ENCODE data around the gene UBE2G1. TPM values are rescaled to one million over a fixed set of nuclear protein-coding genes. Genes with fewer than 3 reads are reported as not detected.

Gene UBE2G1
- total and polyA plus RNA-seq, 10 of the 15 experiments (the other 5 are each of a cell fraction or from before 2014, with no cell fraction given) = 24.4 to 139 (median 77.4) TPM

DNA sequence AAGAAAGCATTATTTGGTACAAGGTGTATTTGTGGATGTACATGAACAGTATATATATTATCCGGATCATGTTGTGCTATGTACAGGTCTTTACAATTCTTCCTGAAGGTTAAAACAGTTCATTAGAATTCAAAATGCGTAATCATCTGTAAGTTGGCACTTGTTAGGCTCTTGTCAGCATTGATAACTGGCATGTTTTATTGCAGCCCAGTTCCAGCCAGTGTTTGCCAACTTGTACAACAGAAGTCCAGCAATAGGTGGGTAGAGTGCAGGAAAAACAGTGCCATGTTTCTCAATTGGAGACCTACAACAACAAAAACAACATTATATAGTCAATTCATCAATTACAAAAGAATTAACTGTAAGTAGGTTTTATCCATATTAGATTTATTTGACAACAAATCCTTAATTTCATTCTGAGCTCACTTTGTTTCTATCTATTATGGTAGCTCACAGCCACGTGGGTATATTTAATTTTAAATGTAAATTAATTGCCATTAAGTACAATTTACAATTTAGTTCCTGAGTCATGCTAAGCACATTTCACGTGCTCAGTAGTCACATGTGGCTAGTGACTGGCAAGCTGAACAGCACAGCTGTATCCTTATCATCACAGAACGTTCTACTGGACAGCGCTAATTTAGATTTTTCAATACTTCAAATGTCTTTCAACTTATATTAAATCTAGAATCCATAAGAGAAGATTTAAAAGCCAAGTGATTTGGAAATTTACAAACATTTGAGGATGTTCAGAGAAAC, 94.1 kb downstream of the UBE2G1 start:
- ChIA-PET POLR2A (no interaction called here), RAD21 (ENCODE audit: unreplicated experiment) (interaction anchor here (0.6 kb wide), 1 partner anchor 20 kb away, joined by 3 read pairs; no protein-coding TSS in a partner anchor), SMC1A (ENCODE audit: uncharacterized antibody, unreplicated experiment) (interaction anchor here (1.6 to 1.8 kb wide), 2 partner anchors 9 to 57 kb away, joined by 4 read pairs; partner anchors contain the start of gene ANKFY1), CTCF (interaction anchor here (0.9 to 1.4 kb wide), 4 partner anchors 12 to 25 kb away, joined by 3 to 4 read pairs (median 4); no protein-coding TSS in a partner anchor)
- peaks cover 4% of the 10 kb centered on the region for H3K79me2 ChIP-seq (ENCODE audit: control insufficient read depth, insufficient read depth, low read length)
- H3K27ac ChIP-seq (ENCODE audit: control insufficient read depth, insufficient read depth) = no peak overlapping the region
- H4K20me1 ChIP-seq (ENCODE audit: control insufficient read depth, insufficient read depth) = no peaks in the 10 kb centered on the region
- intact Hi-C loops (cut with micrococcal nuclease; ENCODE audit: unreplicated experiment) (no loop called here), in situ Hi-C loops (cut with MboI) (no loop called here)
- no peaks in the 10 kb centered on the region for H3K27me3 ChIP-seq (replicated peaks in 1 of 2; ENCODE audit: control insufficient read depth in 2 of 2, insufficient read depth in 2 of 2, low read length in 1 of 2)
- H3K9me3 ChIP-seq (replicated peaks; ENCODE audit: control insufficient read depth, insufficient read depth, low read length) = no peaks in the 10 kb centered on the region
- 91% methylated on average over 6 of the region's 6 CpGs for WGBS (ENCODE audit: insufficient coverage, insufficient replicate concordance, low lambda C conversion rate, missing lambda C conversion rate)
- no peak overlapping the region for H3K9ac ChIP-seq (ENCODE audit: control insufficient read depth, insufficient read depth, low read length)
- BruUV-seq (replicated peaks) = no TSS peak
- no peak overlapping the region for H3K4me2 ChIP-seq (ENCODE audit: control insufficient read depth, insufficient read depth)
- ATAC-seq (no peak), DNase-seq (ENCODE audit: low read depth, low spot score) (no peak), FAIRE-seq (no peak)
- H3K4me3 ChIP-seq = no peak overlapping the region
- H2AFZ ChIP-seq (ENCODE audit: control insufficient read depth, low read depth, low read length) = no peak overlapping the region
- H3K36me3 ChIP-seq (ENCODE audit: control insufficient read depth in 2 of 2, insufficient read depth in 2 of 2, low read length in 1 of 2) = peaks cover 12 to 25% of the 10 kb centered on the region in 2 experiments
- no peaks in the 10 kb centered on the region for H3K4me1 ChIP-seq (ENCODE audit: control insufficient read depth, insufficient read depth, low read length)
- TF ChIP-seq CEBPB (IDR thresholded peaks at IDR 0.05; ENCODE audit: borderline replicate concordance in 1 of 2, low read depth in 2 of 2, low read length in 2 of 2) = no peak
- no peak for TF ChIP-seq KAT2A (conservative IDR thresholded peaks at IDR 0.05; ENCODE audit: control insufficient read depth, low read depth, low read length)
- TF ChIP-seq, protein P1, sequence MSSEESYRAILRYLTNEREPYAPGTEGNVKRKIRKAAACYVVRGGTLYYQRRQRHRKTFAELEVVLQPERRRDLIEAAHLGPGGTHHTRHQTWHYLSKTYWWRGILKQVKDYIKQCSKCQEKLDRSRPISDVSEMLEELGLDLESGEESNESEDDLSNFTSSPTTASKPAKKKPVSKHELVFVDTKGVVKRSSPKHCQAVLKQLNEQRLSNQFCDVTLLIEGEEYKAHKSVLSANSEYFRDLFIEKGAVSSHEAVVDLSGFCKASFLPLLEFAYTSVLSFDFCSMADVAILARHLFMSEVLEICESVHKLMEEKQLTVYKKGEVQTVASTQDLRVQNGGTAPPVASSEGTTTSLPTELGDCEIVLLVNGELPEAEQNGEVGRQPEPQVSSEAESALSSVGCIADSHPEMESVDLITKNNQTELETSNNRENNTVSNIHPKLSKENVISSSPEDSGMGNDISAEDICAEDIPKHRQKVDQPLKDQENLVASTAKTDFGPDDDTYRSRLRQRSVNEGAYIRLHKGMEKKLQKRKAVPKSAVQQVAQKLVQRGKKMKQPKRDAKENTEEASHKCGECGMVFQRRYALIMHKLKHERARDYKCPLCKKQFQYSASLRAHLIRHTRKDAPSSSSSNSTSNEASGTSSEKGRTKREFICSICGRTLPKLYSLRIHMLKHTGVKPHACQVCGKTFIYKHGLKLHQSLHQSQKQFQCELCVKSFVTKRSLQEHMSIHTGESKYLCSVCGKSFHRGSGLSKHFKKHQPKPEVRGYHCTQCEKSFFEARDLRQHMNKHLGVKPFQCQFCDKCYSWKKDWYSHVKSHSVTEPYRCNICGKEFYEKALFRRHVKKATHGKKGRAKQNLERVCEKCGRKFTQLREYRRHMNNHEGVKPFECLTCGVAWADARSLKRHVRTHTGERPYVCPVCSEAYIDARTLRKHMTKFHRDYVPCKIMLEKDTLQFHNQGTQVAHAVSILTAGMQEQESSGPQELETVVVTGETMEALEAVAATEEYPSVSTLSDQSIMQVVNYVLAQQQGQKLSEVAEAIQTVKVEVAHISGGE (CRISPR knock-in tag; IDR thresholded peaks at IDR 0.05) = no peak
- TF ChIP-seq, protein P2, sequence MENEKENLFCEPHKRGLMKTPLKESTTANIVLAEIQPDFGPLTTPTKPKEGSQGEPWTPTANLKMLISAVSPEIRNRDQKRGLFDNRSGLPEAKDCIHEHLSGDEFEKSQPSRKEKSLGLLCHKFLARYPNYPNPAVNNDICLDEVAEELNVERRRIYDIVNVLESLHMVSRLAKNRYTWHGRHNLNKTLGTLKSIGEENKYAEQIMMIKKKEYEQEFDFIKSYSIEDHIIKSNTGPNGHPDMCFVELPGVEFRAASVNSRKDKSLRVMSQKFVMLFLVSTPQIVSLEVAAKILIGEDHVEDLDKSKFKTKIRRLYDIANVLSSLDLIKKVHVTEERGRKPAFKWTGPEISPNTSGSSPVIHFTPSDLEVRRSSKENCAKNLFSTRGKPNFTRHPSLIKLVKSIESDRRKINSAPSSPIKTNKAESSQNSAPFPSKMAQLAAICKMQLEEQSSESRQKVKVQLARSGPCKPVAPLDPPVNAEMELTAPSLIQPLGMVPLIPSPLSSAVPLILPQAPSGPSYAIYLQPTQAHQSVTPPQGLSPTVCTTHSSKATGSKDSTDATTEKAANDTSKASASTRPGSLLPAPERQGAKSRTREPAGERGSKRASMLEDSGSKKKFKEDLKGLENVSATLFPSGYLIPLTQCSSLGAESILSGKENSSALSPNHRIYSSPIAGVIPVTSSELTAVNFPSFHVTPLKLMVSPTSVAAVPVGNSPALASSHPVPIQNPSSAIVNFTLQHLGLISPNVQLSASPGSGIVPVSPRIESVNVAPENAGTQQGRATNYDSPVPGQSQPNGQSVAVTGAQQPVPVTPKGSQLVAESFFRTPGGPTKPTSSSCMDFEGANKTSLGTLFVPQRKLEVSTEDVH (IDR thresholded peaks at IDR 0.05; ENCODE audit: low read depth, partially characterized antibody) = no peak
- no peak for TF ChIP-seq TBL1XR1 (IDR thresholded peaks at IDR 0.05; ENCODE audit: low read depth, low read length)
- TF ChIP-seq TCF7 (IDR thresholded peaks at IDR 0.05; ENCODE audit: borderline replicate concordance) = no peak
- no peak for TF ChIP-seq MXI1 (IDR thresholded peaks at IDR 0.05; ENCODE audit: low read depth, low read length)
- TF ChIP-seq POLR2AphosphoS2 (IDR thresholded peaks at IDR 0.05; ENCODE audit: low read depth, low read length) = no peak
- TF ChIP-seq, protein P3, sequence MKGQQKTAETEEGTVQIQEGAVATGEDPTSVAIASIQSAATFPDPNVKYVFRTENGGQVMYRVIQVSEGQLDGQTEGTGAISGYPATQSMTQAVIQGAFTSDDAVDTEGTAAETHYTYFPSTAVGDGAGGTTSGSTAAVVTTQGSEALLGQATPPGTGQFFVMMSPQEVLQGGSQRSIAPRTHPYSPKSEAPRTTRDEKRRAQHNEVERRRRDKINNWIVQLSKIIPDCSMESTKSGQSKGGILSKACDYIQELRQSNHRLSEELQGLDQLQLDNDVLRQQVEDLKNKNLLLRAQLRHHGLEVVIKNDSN (IDR thresholded peaks at IDR 0.05; ENCODE audit: borderline replicate concordance, extremely low read length, insufficient read depth, low read depth, low read length) = no peak
- no peak for TF ChIP-seq RUNX3 (IDR thresholded peaks at IDR 0.05; ENCODE audit: low read length)
- no peak for TF ChIP-seq CBX5 (IDR thresholded peaks at IDR 0.05; ENCODE audit: low read depth)
- TF ChIP-seq FOXK2 (IDR thresholded peaks at IDR 0.05) = no peak
- no peak for TF ChIP-seq RB1 (IDR thresholded peaks at IDR 0.05; ENCODE audit: borderline replicate concordance)
